ENCODE data around the gene GAS6.

Gene GAS6

DNA sequence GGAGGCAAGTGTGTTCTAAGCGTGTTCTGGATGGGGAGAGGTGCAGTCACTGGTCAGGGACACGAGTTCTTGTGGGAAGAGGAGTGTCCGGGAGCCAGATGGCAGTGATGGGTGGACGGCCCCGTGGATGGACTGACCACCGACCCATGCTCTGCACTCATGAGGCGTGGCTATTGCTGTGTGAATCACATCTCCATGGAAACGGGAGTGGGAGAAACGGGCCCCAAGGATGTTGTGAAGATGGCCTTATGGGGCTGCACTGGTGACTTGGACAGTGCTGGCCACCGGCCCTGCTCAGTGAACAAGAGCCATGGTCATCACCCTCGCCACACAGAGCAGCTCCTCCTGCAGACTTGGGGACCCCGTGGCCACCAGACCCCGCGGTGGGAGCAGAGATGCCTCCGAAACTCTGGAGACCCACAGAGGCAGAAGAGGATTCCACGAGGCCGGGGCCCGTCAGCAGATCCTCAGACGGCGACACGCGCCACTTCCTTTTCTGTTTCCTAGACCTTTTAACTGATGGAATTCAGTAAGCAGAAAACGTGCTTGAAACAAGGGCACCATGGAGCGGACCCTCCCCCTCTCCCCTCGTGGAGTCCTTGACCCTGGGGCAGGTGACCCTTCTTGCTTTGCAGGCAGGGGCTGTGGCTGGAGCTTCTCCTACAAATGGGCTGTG is 47.5 kb downstream of the GAS6 start:
- Histone ChIP-seq H2AFZ (ENCODE audit: low read depth, low read length) (no peak overlapping the region), H3K9me3 (ENCODE audit: insufficient read depth, low read length) (no peaks in the 10 kb centered on the region), H3K36me3 (replicated peaks; ENCODE audit: low read depth, low read length) (peaks cover 44% of the 10 kb centered on the region), H3K27ac (ENCODE audit: low read length) (peak overlapping the region; percentile 69), H3K79me2 (ENCODE audit: low read length) (peaks cover 62% of the 10 kb centered on the region), H3K4me2 (ENCODE audit: low read length) (peak overlapping the region; percentile 96), H3K4me1 (ENCODE audit: low read length) (peaks cover 7% of the 10 kb centered on the region), H3K9ac (ENCODE audit: low read length) (peak overlapping the region; percentile 94), H4K20me1 (ENCODE audit: insufficient read depth, low read length) (peaks cover 44% of the 10 kb centered on the region), H3K27me3 (ENCODE audit: low read depth, low read length) (no peaks in the 10 kb centered on the region), H3K4me3 (ENCODE audit: low read length) (peak overlapping the region; percentile 98)
- no peak for TF ChIP-seq EZH2phosphoT487 (IDR thresholded peaks at IDR 0.05; ENCODE audit: low read depth)
- TF ChIP-seq, protein P1, sequence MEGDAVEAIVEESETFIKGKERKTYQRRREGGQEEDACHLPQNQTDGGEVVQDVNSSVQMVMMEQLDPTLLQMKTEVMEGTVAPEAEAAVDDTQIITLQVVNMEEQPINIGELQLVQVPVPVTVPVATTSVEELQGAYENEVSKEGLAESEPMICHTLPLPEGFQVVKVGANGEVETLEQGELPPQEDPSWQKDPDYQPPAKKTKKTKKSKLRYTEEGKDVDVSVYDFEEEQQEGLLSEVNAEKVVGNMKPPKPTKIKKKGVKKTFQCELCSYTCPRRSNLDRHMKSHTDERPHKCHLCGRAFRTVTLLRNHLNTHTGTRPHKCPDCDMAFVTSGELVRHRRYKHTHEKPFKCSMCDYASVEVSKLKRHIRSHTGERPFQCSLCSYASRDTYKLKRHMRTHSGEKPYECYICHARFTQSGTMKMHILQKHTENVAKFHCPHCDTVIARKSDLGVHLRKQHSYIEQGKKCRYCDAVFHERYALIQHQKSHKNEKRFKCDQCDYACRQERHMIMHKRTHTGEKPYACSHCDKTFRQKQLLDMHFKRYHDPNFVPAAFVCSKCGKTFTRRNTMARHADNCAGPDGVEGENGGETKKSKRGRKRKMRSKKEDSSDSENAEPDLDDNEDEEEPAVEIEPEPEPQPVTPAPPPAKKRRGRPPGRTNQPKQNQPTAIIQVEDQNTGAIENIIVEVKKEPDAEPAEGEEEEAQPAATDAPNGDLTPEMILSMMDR (IDR thresholded peaks at IDR 0.05; ENCODE audit: low read depth, low read length): no peak

DNA sequence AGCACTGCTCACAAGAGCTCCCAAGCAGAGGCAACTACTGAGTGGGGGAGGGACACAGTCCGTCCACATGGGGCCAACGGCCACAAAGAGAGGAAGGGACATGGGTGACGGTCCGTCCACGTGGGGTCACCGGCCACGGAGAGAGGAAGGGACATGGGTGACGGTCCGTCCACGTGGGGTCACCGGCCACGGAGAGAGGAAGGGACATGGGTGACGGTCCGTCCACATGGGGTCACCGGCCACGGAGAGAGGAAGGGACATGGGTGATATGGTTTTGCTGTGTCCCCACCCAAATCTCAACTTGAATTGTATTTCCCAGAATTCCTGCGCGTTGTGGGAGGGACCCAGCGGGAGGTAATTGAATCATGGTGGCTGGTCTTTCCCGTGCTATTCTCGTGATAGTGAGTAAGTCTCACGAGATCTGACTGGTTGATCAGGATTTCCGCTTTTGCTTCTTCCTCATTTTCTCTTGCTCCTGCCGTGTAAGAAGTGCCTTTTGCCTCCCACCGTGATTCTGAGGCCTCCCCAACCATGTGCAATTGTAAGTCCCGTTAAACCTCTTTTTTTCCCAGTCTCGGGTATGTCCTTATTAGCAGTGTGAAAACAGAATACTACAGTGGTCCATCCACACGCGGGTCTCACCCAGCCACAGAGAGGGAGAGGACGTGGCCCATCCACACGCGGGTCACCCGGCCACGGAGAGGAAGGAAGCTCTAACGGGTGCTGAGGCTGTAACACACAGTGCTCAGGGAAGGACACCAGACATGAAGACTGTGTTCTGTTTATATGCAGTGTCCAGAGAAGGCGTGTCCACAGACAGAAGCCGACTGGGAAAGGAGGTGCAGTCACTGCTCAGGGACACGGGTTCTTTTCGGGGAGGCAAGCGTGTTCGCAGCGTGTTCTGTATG is 48.5 kb downstream of the GAS6 start:
- Histone ChIP-seq H3K36me3 (replicated peaks; ENCODE audit: low read depth, low read length) (peaks cover 36% of the 10 kb centered on the region), H3K27me3 (ENCODE audit: low read depth, low read length) (no peaks in the 10 kb centered on the region), H4K20me1 (ENCODE audit: insufficient read depth, low read length) (peaks cover 35% of the 10 kb centered on the region), H3K9me3 (ENCODE audit: insufficient read depth, low read length) (no peaks in the 10 kb centered on the region), H2AFZ (ENCODE audit: low read depth, low read length) (peak overlapping the region; percentile 98), H3K79me2 (ENCODE audit: low read length) (peaks cover 52% of the 10 kb centered on the region), H3K4me1 (ENCODE audit: low read length) (peaks cover 7% of the 10 kb centered on the region), H3K27ac (ENCODE audit: low read length) (peak overlapping the region; percentile 69), H3K4me2 (ENCODE audit: low read length) (peak overlapping the region; percentile 96), H3K4me3 (ENCODE audit: low read length) (peak overlapping the region; percentile 98), H3K9ac (ENCODE audit: low read length) (peak overlapping the region; percentile 94)
- TF ChIP-seq, protein P1 (IDR thresholded peaks at IDR 0.05; ENCODE audit: low read depth, low read length): no peak
- TF ChIP-seq EZH2phosphoT487 (IDR thresholded peaks at IDR 0.05; ENCODE audit: low read depth): no peak

DNA sequence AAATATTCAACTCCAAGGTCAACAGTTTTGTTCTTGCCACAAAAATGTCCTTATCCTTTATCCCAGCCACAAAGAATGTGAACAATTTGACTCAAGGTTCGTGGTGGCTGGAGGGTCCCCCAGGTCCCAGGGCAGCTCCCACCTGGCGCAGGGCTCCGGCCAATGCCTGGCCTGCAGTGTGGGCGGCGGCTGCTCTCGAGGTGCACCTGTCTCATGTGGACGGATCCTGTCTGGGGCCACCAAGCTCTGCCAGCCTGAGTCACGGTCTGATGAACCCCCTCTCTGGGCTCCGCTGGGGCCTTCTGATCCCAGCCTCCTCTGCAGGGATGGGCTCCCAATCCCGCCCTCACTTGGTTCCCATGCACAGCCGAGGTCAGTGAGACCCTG is 49.4 kb downstream of the GAS6 start:
- Histone ChIP-seq H3K9me3 (ENCODE audit: insufficient read depth, low read length) (peaks cover 4% of the 10 kb centered on the region; the same call in 1 of the 2 replicates), H3K79me2 (ENCODE audit: low read length) (peaks cover 43% of the 10 kb centered on the region), H3K27ac (ENCODE audit: low read length) (no peak overlapping the region), H2AFZ (ENCODE audit: low read depth, low read length) (no peak overlapping the region), H3K9ac (ENCODE audit: low read length) (no peak overlapping the region), H3K36me3 (replicated peaks; ENCODE audit: low read depth, low read length) (peaks cover 27% of the 10 kb centered on the region), H3K27me3 (ENCODE audit: low read depth, low read length) (peaks cover 5% of the 10 kb centered on the region; the same call in 1 of the 2 replicates), H4K20me1 (ENCODE audit: insufficient read depth, low read length) (peaks cover 25% of the 10 kb centered on the region), H3K4me3 (ENCODE audit: low read length) (no peak overlapping the region), H3K4me1 (ENCODE audit: low read length) (peaks cover 7% of the 10 kb centered on the region), H3K4me2 (ENCODE audit: low read length) (no peak overlapping the region)
- TF ChIP-seq, protein P1 (IDR thresholded peaks at IDR 0.05; ENCODE audit: low read depth, low read length): no peak
- TF ChIP-seq EZH2phosphoT487 (IDR thresholded peaks at IDR 0.05; ENCODE audit: low read depth): no peak

All from OCI-LY3 (cell line).